PFSK-1 (cell line): Measurements from ENCODE around the gene MEGF10.

ENCODE experiments used
- TAF1 ChIP-seq: IDR thresholded peaks from 2 replicates; pipeline ENCODE4 v1.6.1; 2012; ENCODE audit warnings: low read length, control low read depth, borderline replicate concordance; ENCODE audit not compliant: insufficient read depth
- TF ChIP-seq, protein P1 (sequence below), 2 experiments: IDR thresholded peaks; 2 replicates each; pipeline versions ENCODE4 v1.6.1 to v1.8.0; 2011 to 2012; ENCODE audit warnings: low read depth in 2 of 2, low read length in 2 of 2, control low read depth in 1 of 2, inconsistent platforms in 1 of 2, mild to moderate bottlenecking in 1 of 2, moderate library complexity in 1 of 2; ENCODE audit not compliant: insufficient read depth in 1 of 2

- TF ChIP-seq TAF1: no peak
- TF ChIP-seq, protein P1, sequence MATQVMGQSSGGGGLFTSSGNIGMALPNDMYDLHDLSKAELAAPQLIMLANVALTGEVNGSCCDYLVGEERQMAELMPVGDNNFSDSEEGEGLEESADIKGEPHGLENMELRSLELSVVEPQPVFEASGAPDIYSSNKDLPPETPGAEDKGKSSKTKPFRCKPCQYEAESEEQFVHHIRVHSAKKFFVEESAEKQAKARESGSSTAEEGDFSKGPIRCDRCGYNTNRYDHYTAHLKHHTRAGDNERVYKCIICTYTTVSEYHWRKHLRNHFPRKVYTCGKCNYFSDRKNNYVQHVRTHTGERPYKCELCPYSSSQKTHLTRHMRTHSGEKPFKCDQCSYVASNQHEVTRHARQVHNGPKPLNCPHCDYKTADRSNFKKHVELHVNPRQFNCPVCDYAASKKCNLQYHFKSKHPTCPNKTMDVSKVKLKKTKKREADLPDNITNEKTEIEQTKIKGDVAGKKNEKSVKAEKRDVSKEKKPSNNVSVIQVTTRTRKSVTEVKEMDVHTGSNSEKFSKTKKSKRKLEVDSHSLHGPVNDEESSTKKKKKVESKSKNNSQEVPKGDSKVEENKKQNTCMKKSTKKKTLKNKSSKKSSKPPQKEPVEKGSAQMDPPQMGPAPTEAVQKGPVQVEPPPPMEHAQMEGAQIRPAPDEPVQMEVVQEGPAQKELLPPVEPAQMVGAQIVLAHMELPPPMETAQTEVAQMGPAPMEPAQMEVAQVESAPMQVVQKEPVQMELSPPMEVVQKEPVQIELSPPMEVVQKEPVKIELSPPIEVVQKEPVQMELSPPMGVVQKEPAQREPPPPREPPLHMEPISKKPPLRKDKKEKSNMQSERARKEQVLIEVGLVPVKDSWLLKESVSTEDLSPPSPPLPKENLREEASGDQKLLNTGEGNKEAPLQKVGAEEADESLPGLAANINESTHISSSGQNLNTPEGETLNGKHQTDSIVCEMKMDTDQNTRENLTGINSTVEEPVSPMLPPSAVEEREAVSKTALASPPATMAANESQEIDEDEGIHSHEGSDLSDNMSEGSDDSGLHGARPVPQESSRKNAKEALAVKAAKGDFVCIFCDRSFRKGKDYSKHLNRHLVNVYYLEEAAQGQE (IDR thresholded peaks at IDR 0.05; ENCODE audit: insufficient read depth in 1 of 2, low read depth in 2 of 2, low read length in 2 of 2): no peak
Observed at GRCh38 chr5:127281609-127282008, 9.0 kb upstream of the MEGF10 start.
